Measurements from ENCODE around the gene MLLT1. TPM values are rescaled to one million over a fixed set of nuclear protein-coding genes. Genes with fewer than 3 reads are reported as not detected.

Gene MLLT1
- total RNA-seq, 1 donor from 2014 or later, result 59.2 TPM

DNA sequence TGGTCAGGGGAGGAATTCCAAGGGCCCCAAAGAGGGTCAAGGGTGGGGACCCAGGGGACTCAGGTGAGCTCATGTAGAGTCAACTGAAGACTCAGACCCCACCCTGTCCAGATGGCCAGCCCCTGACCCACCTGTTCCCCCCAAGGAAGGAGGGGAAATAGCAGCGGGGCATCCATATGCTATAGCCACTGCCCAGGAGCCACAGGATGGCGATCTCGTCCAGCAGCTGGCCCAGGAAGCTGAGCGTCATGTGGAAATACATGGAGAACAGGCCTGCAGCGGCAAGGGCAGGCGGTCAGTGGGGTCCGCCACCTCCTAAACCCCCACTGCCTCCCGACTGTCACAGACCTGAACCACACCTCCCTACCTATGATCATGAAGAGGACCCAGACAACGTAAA, 32.2 kb upstream of the MLLT1 start:
- TF ChIP-seq, protein P1, sequence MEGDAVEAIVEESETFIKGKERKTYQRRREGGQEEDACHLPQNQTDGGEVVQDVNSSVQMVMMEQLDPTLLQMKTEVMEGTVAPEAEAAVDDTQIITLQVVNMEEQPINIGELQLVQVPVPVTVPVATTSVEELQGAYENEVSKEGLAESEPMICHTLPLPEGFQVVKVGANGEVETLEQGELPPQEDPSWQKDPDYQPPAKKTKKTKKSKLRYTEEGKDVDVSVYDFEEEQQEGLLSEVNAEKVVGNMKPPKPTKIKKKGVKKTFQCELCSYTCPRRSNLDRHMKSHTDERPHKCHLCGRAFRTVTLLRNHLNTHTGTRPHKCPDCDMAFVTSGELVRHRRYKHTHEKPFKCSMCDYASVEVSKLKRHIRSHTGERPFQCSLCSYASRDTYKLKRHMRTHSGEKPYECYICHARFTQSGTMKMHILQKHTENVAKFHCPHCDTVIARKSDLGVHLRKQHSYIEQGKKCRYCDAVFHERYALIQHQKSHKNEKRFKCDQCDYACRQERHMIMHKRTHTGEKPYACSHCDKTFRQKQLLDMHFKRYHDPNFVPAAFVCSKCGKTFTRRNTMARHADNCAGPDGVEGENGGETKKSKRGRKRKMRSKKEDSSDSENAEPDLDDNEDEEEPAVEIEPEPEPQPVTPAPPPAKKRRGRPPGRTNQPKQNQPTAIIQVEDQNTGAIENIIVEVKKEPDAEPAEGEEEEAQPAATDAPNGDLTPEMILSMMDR (IDR thresholded peaks at IDR 0.05; ENCODE audit: unreplicated experiment), result no peak
- no peak overlapping the region for H3K4me3 Mint-ChIP-seq (ENCODE audit: unreplicated experiment)
- no peaks in the 10 kb centered on the region for H3K36me3 Mint-ChIP-seq (ENCODE audit: low read depth, unreplicated experiment)
- H3K4me1 Mint-ChIP-seq (ENCODE audit: unreplicated experiment), result no peaks in the 10 kb centered on the region
- peaks cover 8% of the 10 kb centered on the region for H3K9me3 Mint-ChIP-seq (ENCODE audit: unreplicated experiment)
- H3K27ac Mint-ChIP-seq (ENCODE audit: unreplicated experiment), result no peak overlapping the region
- no peak for DNase-seq (ENCODE audit: low spot score)
- peaks cover 4% of the 10 kb centered on the region for H3K27me3 Mint-ChIP-seq (ENCODE audit: unreplicated experiment)

DNA sequence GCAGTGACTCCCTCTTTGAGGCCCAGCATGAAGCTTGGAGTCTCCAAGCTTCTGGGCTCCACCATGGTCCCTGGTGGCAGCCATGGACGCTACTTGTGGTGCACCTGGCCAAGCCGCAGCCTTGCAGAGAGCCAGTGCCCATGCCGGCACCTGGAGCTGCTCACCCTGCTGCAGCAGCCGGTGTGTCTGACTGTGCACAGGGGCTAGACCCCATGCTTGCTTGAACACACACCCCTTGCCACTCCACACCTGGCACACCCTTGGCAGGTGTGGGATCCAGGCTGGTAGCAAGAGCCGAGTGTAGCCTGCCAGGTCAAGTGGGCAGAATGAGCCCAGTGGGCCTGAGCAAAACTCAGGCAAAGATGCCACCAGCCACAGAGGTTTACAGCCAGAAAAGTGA, 18.6 kb upstream of the MLLT1 start:
- Mint-ChIP-seq H3K36me3 (ENCODE audit: low read depth, unreplicated experiment) (no peaks in the 10 kb centered on the region), H3K4me1 (ENCODE audit: unreplicated experiment) (no peaks in the 10 kb centered on the region), H3K9me3 (ENCODE audit: unreplicated experiment) (peaks cover 11% of the 10 kb centered on the region), H3K27me3 (ENCODE audit: unreplicated experiment) (peaks cover 2% of the 10 kb centered on the region), H3K27ac (ENCODE audit: unreplicated experiment) (no peak overlapping the region), H3K4me3 (ENCODE audit: unreplicated experiment) (no peak overlapping the region)
- no peak for DNase-seq (ENCODE audit: low spot score)
- TF ChIP-seq, protein P1 (IDR thresholded peaks at IDR 0.05; ENCODE audit: unreplicated experiment), result no peak

DNA sequence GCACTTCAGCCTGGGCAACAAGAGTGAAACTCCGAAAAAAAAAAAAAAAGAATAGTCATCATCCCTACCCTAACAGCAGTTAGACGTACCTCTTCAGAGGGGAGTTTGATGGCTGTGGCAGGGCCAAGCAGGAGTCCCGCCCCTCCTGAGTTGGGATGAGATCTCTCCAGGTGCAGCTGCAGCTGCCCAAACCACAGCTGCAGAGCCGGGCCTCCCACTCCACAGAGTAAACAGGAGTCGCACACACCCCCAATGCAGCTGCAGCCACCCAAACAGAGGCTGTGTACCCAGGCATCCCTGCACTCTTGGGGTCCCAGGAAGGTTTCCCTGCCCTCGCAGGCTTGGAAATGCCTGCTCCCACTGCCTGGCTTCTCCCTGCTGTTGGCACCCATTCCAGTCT, 17.4 kb upstream of the MLLT1 start:
- peaks cover 9% of the 10 kb centered on the region for H3K9me3 Mint-ChIP-seq (ENCODE audit: unreplicated experiment)
- TF ChIP-seq, protein P1 (IDR thresholded peaks at IDR 0.05; ENCODE audit: unreplicated experiment), result no peak
- H3K27ac Mint-ChIP-seq (ENCODE audit: unreplicated experiment), result no peak overlapping the region
- no peaks in the 10 kb centered on the region for H3K36me3 Mint-ChIP-seq (ENCODE audit: low read depth, unreplicated experiment)
- no peaks in the 10 kb centered on the region for H3K27me3 Mint-ChIP-seq (ENCODE audit: unreplicated experiment)
- H3K4me1 Mint-ChIP-seq (ENCODE audit: unreplicated experiment), result no peaks in the 10 kb centered on the region
- H3K4me3 Mint-ChIP-seq (ENCODE audit: unreplicated experiment), result no peak overlapping the region
- DNase-seq (ENCODE audit: low spot score), result no peak

DNA sequence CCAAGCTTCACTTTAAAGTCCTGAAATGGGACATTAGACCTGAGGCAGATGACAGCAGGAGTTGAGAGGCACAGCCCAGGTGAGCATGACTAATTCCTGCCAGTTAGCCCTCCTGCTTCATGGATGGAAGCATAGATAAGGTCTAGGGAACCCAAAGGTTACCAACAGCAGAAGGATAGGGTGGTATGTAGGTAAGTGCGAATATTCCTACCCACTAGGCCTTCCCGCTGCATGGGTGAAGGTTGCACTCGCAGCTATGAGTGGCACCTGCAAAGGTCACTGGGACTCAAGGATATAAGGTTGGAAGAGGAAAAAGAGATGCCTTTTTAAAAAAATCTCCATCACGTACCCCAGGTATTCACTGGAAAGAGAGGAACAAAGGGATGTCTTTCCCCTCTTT, 12.2 kb upstream of the MLLT1 start:
- TF ChIP-seq, protein P1 (IDR thresholded peaks at IDR 0.05; ENCODE audit: unreplicated experiment), result no peak
- Mint-ChIP-seq H3K9me3 (ENCODE audit: unreplicated experiment) (peaks cover 33% of the 10 kb centered on the region), H3K36me3 (ENCODE audit: low read depth, unreplicated experiment) (peaks cover 9% of the 10 kb centered on the region), H3K4me1 (ENCODE audit: unreplicated experiment) (no peaks in the 10 kb centered on the region), H3K27me3 (ENCODE audit: unreplicated experiment) (peaks cover 1% of the 10 kb centered on the region), H3K4me3 (ENCODE audit: unreplicated experiment) (no peak overlapping the region), H3K27ac (ENCODE audit: unreplicated experiment) (no peak overlapping the region)
- no peak for DNase-seq (ENCODE audit: low spot score)

DNA sequence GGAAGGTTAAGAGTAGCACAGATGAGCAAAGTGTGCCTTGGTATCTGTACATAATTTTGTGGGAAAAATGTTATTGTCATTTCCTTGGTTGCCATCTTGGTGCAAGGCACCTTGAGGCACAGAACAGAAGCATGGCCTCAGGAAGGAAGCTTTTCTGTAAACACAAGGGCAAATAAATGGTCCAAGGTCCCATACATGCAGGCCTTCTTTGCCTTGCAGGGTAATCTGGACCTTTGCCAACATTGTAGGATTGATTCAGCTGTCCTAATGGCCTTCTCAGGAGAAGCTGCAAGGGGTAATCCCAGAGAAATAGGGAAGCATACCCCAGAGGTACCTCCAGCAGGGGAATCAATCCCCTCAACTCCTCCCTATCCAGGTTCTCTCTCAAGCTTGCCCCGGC, 9.0 kb upstream of the MLLT1 start:
- H3K9me3 Mint-ChIP-seq (ENCODE audit: unreplicated experiment), result peaks cover 24% of the 10 kb centered on the region
- DNase-seq (ENCODE audit: low spot score), result no peak
- TF ChIP-seq, protein P1 (IDR thresholded peaks at IDR 0.05; ENCODE audit: unreplicated experiment), result no peak
- H3K4me3 Mint-ChIP-seq (ENCODE audit: unreplicated experiment), result no peak overlapping the region
- peaks cover 6% of the 10 kb centered on the region for H3K27me3 Mint-ChIP-seq (ENCODE audit: unreplicated experiment)
- H3K4me1 Mint-ChIP-seq (ENCODE audit: unreplicated experiment), result no peaks in the 10 kb centered on the region
- H3K27ac Mint-ChIP-seq (ENCODE audit: unreplicated experiment), result no peak overlapping the region
- peaks cover 9% of the 10 kb centered on the region for H3K36me3 Mint-ChIP-seq (ENCODE audit: low read depth, unreplicated experiment)
